OCI-LY7 (cell line): ENCODE measurements around the gene EML6. TPM values are rescaled to one million over a fixed set of nuclear protein-coding genes. Genes with fewer than 3 reads are reported as not detected.
A peak's percentile ranks its signal among the peaks of the same experiment; 100 is the strongest.

Experiments
- Bru-seq: library from RNA; stranded (reverse); fragments of 400-500 nt; gene quantifications from one replicate; lab custom pipeline; 2021; lab: Mats Ljungman, UMichigan
- BruChase-seq, 2 experiments: library from RNA; stranded (reverse); fragments of 400-500 nt; gene quantifications; one replicate each; lab custom pipeline; 2021; lab: Mats Ljungman, UMichigan
- BruUV-seq: library from RNA; stranded (reverse); fragments of 400-500 nt; replicated peaks from 2 replicates; lab custom pipeline; 2021; lab: Mats Ljungman, UMichigan
- CTCF ChIA-PET: fragments of 300-600 bp; sonication (Branson Sonifier 250); formaldehyde crosslinking; loops from one replicate; lab custom pipeline; 2022; ENCODE audit warnings: antibody characterized with exemption; ENCODE audit not compliant: unreplicated experiment; lab: Charles Lee
- POLR2A ChIA-PET: fragments of 300-600 bp; sonication (Branson Sonifier 250); formaldehyde crosslinking; loops from one replicate; lab custom pipeline; 2022; ENCODE audit warnings: antibody characterized with exemption; lab: Charles Lee
- DNase-seq: peaks from one replicate; pipeline ENCODE4 v3.0.0-alpha.2; 2015; ENCODE audit warnings: low spot score
- H2AFZ ChIP-seq: fragments of 200-600 bp; sonication (generic), shearing (Covaris generic); 2 replicates; pipeline ENCODE4 v1.6.1; 2014; ENCODE audit warnings: mild to moderate bottlenecking, antibody characterized with exemption, low read length, moderate library complexity
- H3K27ac ChIP-seq: fragments of 200-600 bp; sonication (generic); 2 replicates; pipeline ENCODE4 v1.5.1; 2014; ENCODE audit warnings: mixed run types, low read depth, mild to moderate bottlenecking, moderate library complexity, low read length, inconsistent platforms; ENCODE audit not compliant: poor library complexity, severe bottlenecking
- H3K36me3 ChIP-seq: fragments of 200-600 bp; sonication (generic); 2 replicates; pipeline ENCODE4 v1.6.1; 2014; ENCODE audit warnings: mild to moderate bottlenecking, antibody characterized with exemption, low read length, moderate library complexity, mixed read lengths; ENCODE audit not compliant: insufficient read depth
- H3K4me1 ChIP-seq: fragments of 200-600 bp; sonication (generic); 2 replicates; pipeline ENCODE4 v1.5.1; 2014; ENCODE audit warnings: mild to moderate bottlenecking, low read length; ENCODE audit not compliant: insufficient read depth, poor library complexity, severe bottlenecking
- H3K4me2 ChIP-seq: fragments of 200-600 bp; sonication (generic); 2 replicates; pipeline ENCODE4 v1.6.1; 2014; ENCODE audit warnings: mild to moderate bottlenecking, low read length
- H3K4me3 ChIP-seq: fragments of 200-600 bp; sonication (generic); 2 replicates; pipeline ENCODE4 v1.5.1; 2014; ENCODE audit warnings: mild to moderate bottlenecking, low read depth, low read length; ENCODE audit not compliant: poor library complexity, severe bottlenecking
- H3K79me2 ChIP-seq: fragments of 200-600 bp; sonication (generic); 2 replicates; pipeline ENCODE4 v1.6.1; 2016; ENCODE audit warnings: low read depth, mild to moderate bottlenecking, low read length, moderate library complexity, mixed read lengths; ENCODE audit not compliant: insufficient read depth
- H3K9me2 ChIP-seq: fragments of 200-600 bp; sonication (generic); 2 replicates; pipeline ENCODE4 v1.6.1; 2016; ENCODE audit warnings: mild to moderate bottlenecking, low read length, mixed read lengths; ENCODE audit not compliant: insufficient read depth
- H3K9me3 ChIP-seq: fragments of 200-600 bp; sonication (generic); 2 replicates; pipeline ENCODE4 v1.6.1; 2014; ENCODE audit warnings: mild to moderate bottlenecking, mixed run types, low read length, mixed read lengths
- H4K20me1 ChIP-seq: fragments of 200-600 bp; sonication (generic); 2 replicates; pipeline ENCODE4 v1.6.1; 2014; ENCODE audit warnings: mild to moderate bottlenecking, antibody characterized with exemption, low read length, moderate library complexity, mixed read lengths; ENCODE audit not compliant: insufficient read depth
- CTCF ChIP-seq: fragments of 200-600 bp; sonication (generic); conservative IDR thresholded peaks from 2 replicates; pipeline ENCODE4 v1.5.1; 2014; ENCODE audit warnings: mild to moderate bottlenecking, antibody characterized with exemption, low read length, moderate library complexity, mixed read lengths
- EZH2phosphoT487 ChIP-seq: fragments of 200-600 bp; sonication (generic); IDR thresholded peaks from 2 replicates; pipeline ENCODE4 v1.6.1; 2018; ENCODE audit warnings: low read depth, borderline replicate concordance, mild to moderate bottlenecking, mixed run types, antibody characterized with exemption, low read length, moderate library complexity, mixed read lengths
- intact Hi-C: fragments of 100-400 bp; cut with micrococcal nuclease; formaldehyde crosslinking; loops from one replicate; pipeline ENCODE4 v1.10.0; 2022; ENCODE audit not compliant: unreplicated experiment
- long read RNA-seq: library from polyadenylated mRNA; stranded (forward); transcript quantifications from one replicate; pipeline ENCODE4 v2.0.0, GENCODE V29; 2022
- total RNA-seq, 2 experiments: library from RNA; depleted of rRNA in 1 of 2; stranded (reverse); fragments of >200 nt in 1 of 2; shearing (Covaris generic) in 1 of 2; gene quantifications; 2 replicates each; pipeline ENCODE4 v1.2.3, GENCODE V29; 2014 to 2022

Gene EML6
- 298 and 367 TPM in 2 replicates for total RNA-seq (2014; rRNA removed; shearing (Covaris generic))
- 310 and 338 TPM in 2 replicates for total RNA-seq (2022)
- percentile 98 among the genes with signal in this experiment for Bru-seq, nascent RNA
- percentile 97 among the genes with signal in this experiment for BruChase-seq, experiment 1, labeled RNA remaining after a 6-hour chase
- percentile 97 among the genes with signal in this experiment for BruChase-seq, experiment 2, labeled RNA remaining after a 2-hour chase
- long read RNA-seq, full-length matches to known transcripts, result 5 of 232 reads
- long read RNA-seq, partial matches to known transcripts, result 100 of 232 reads
- long read RNA-seq, other reads (novel, unspliced or antisense), result 127 of 232 reads

GRCh38 chr2:54723131-54723995, at the start of gene EML6:
Gene EML6, plus strand, starts transcription at chr2:54723662. Its CDS starts 1,400 bp downstream, at chr2:54725062.
- intact Hi-C loops, result loop anchor here (1.0 to 5.0 kb wide), 4 partner anchors 32 to 606 kb away; partner anchors contain the start of gene ACYP2
- DNase-seq, result peak; percentile 99
- Histone ChIP-seq H3K4me3 (peak within 1 kb of the TSS; percentile 79), H3K4me1 (peaks cover 42% of the 10 kb centered on the region), H3K79me2 (peaks cover 42% of the 10 kb centered on the region), H3K9me2 (no peaks in the 10 kb centered on the region), H2AFZ (peak within 1 kb of the TSS; percentile 78), H3K4me2 (peak within 1 kb of the TSS; percentile 91), H3K27ac (peak within 1 kb of the TSS; percentile 69), H3K36me3 (peaks cover 17% of the 10 kb centered on the region), H4K20me1 (peaks cover 23% of the 10 kb centered on the region), H3K9me3 (0 out of 2 replicates have a peak, but pooled peaks cover 4% of the 10 kb centered on the region)
- TF ChIP-seq EZH2phosphoT487 (no peak), CTCF (peak; percentile 65)
- ChIA-PET POLR2A (interaction anchor here (0.5 to 2.2 kb wide), 12 partner anchors 12 to 607 kb away, joined by 3 to 8 read pairs (median 4); partner anchors contain the start of gene ACYP2), CTCF (no interaction called here)
- BruUV-seq, result no TSS peak

- CTCF ChIA-PET, result interaction anchor here (3.1 kb wide), 1 partner anchor 9 kb away, joined by 11 read pairs; no protein-coding TSS in a partner anchor
- no peak overlapping the region for H3K4me3 ChIP-seq
- peaks cover 9% of the 10 kb centered on the region; the same call in 1 of the 2 replicates for H3K36me3 ChIP-seq
- no peaks in the 10 kb centered on the region for H4K20me1 ChIP-seq
- H3K27ac ChIP-seq, result no peak overlapping the region
- intact Hi-C loops, result no loop called here
- H3K79me2 ChIP-seq, result no peaks in the 10 kb centered on the region
- no TSS peak for BruUV-seq
- H3K9me3 ChIP-seq, result no peaks in the 10 kb centered on the region
- no peak for DNase-seq
- no peak overlapping the region for H3K4me2 ChIP-seq
- TF ChIP-seq CTCF (no peak), EZH2phosphoT487 (no peak)
- H2AFZ ChIP-seq, result no peak overlapping the region
- POLR2A ChIA-PET, result interaction anchor here (0.7 to 1.5 kb wide), 2 partner anchors 9 to 74 kb away, joined by 3 to 11 read pairs; no protein-coding TSS in a partner anchor
- peaks cover 39% of the 10 kb centered on the region for H3K4me1 ChIP-seq
- H3K9me2 ChIP-seq, result no peaks in the 10 kb centered on the region
These were observed 48.2 kb upstream of the EML6 start for GRCh38 chr2:54675281-54675680.
